NCI-H69 (cell line): ENCODE measurements around the gene KLK6.
"Not testable (repeated sequence)": the region's sequence is repeated elsewhere in the genome, so short reads cannot be mapped to it uniquely, and the experiment has no call there.

Experiments
- DNase-seq: peaks from one replicate; lab custom pipeline; 2025; lab: John Stamatoyannopoulos, UW

The KLK6 gene

GRCh38 chr19:50992666-50993035, 23.3 kb upstream of the KLK6 start:
- DNase-seq: no peak

- not testable (repeated sequence) for DNase-seq
Measured at GRCh38 chr19:50984416-50984815, 15.0 kb upstream of the KLK6 start.

- DNase-seq: no peak
Measured at GRCh38 chr19:50983625-50984292, 14.4 kb upstream of the KLK6 start, which contains the start of gene KLK7. KLK7 (minus strand) TSS chr19:50983917; CDS start chr19:50982399, 1,518 bp downstream.

GRCh38 chr19:50982186-50982585, 12.8 kb upstream of the KLK6 start:
- no peak for DNase-seq

- no peak for DNase-seq
Measured at GRCh38 chr19:50981587-50982146, 12.3 kb upstream of the KLK6 start.

GRCh38 chr19:50980208-50980607, 10.8 kb upstream of the KLK6 start:
- no peak for DNase-seq

GRCh38 chr19:50979758-50980157, 10.4 kb upstream of the KLK6 start:
- DNase-seq: no peak

GRCh38 chr19:50978772-50979390, 9.5 kb upstream of the KLK6 start:
- no peak for DNase-seq

- no peak for DNase-seq
Measured at GRCh38 chr19:50977626-50978025, 8.2 kb upstream of the KLK6 start.

- no peak for DNase-seq
Measured at GRCh38 chr19:50975766-50976165, 6.4 kb upstream of the KLK6 start.

GRCh38 chr19:50974702-50975556, 5.5 kb upstream of the KLK6 start:
- no peak for DNase-seq

- no peak for DNase-seq
Measured at GRCh38 chr19:50972795-50973376, 3.5 kb upstream of the KLK6 start.

GRCh38 chr19:50969810-50970209, 419 bp upstream of the KLK6 start:
- not testable (repeated sequence) for DNase-seq

- DNase-seq: no peak
Measured at GRCh38 chr19:50968716-50969412, 527 bp downstream of the KLK6 start.

- DNase-seq: no peak
Measured at GRCh38 chr19:50967929-50968715, 1.3 kb downstream of the KLK6 start.

GRCh38 chr19:50964266-50964665, 5.1 kb downstream of the KLK6 start:
- DNase-seq: no peak

GRCh38 chr19:50963381-50963780, 6.0 kb downstream of the KLK6 start:
- DNase-seq: no peak

- DNase-seq: no peak
Measured at GRCh38 chr19:50962245-50962644, 7.1 kb downstream of the KLK6 start.

GRCh38 chr19:50959731-50960500, 9.5 kb downstream of the KLK6 start:
- DNase-seq: no peak

- DNase-seq: no peak
Measured at GRCh38 chr19:50957587-50957986, 11.8 kb downstream of the KLK6 start.
